Spleen (tissue), 11 donors: Measurements from ENCODE around the gene ACP5. TPM values are rescaled to one million over a fixed set of nuclear protein-coding genes. Genes with fewer than 3 reads are reported as not detected.
A peak's percentile ranks its signal among the peaks of the same experiment; 100 is the strongest.

ENCODE experiments used
- DNase-seq: peaks from one replicate; pipeline ENCODE4 v3.0.0-alpha.2; 2020
- H3K27ac ChIP-seq, 8 donors: fragments of 200-600 bp; sonication (generic) in 7 of 8; 1 replicate in 4 of 8; 2 replicates in 4 of 8; pipeline versions ENCODE4 v1.5.0 to v1.8.0; 2016 to 2021; ENCODE audit warnings: inconsistent platforms in 4 of 8, mild to moderate bottlenecking in 4 of 8, moderate library complexity in 1 of 8
- H3K27me3 ChIP-seq, 7 donors: fragments of 200-600 bp; sonication (generic) in 6 of 7; replicated peaks in 1 of 7; 1 replicate in 4 of 7; 2 replicates in 3 of 7; pipeline versions ENCODE4 v1.5.0 to v1.8.0; 2016 to 2021; ENCODE audit warnings: inconsistent platforms in 3 of 7, mild to moderate bottlenecking in 1 of 7
- H3K36me3 ChIP-seq, 6 donors: fragments of 200-600 bp; sonication (generic) in 5 of 6; 1 replicate in 4 of 6; 2 replicates in 2 of 6; pipeline versions ENCODE4 v1.5.0 to v1.8.0; 2016 to 2021; ENCODE audit warnings: inconsistent platforms in 2 of 6
- H3K4me1 ChIP-seq, 6 donors: fragments of 200-600 bp; sonication (generic) in 5 of 6; 1 replicate in 3 of 6; 2 replicates in 3 of 6; pipeline versions ENCODE4 v1.5.0 to v1.8.0; 2016 to 2021; ENCODE audit warnings: inconsistent platforms in 3 of 6
- H3K4me3 ChIP-seq, 8 donors: fragments of 200-600 bp; sonication (generic) in 7 of 8; 1 replicate in 4 of 8; 2 replicates in 4 of 8; pipeline versions ENCODE4 v1.5.0 to v1.8.0; 2016 to 2021; ENCODE audit warnings: inconsistent platforms in 4 of 8, mild to moderate bottlenecking in 4 of 8, moderate library complexity in 2 of 8
- H3K9me3 ChIP-seq, 8 donors: fragments of 200-600 bp; sonication (generic) in 7 of 8; 1 replicate in 4 of 8; 2 replicates in 4 of 8; pipeline versions ENCODE4 v1.5.0 to v1.8.0; 2016 to 2021; ENCODE audit warnings: inconsistent platforms in 4 of 8
- POLR2A ChIP-seq, 3 donors: fragments of 450-650 bp; IDR thresholded peaks; one replicate each; pipeline ENCODE4 v1.5.1; 2017; ENCODE audit warnings: antibody characterized with exemption in 3 of 3, mild to moderate bottlenecking in 1 of 3
- POLR2AphosphoS5 ChIP-seq, 3 donors: sonication (generic); formaldehyde crosslinking; IDR thresholded peaks; one replicate each; pipeline ENCODE4 v1.5.1; 2017; ENCODE audit warnings: antibody characterized with exemption in 3 of 3
- WGBS, 5 donors: extraction: QIAGEN DNeasy Blood & Tissue Kit in 3 of 5; methylation state at CpG; one replicate each; pipeline versions ENCODE4 v1.1.5 to v1.1.7; 2013 to 2018; 5-methylcytosine and 5-hydroxymethylcytosine counted together
- intact Hi-C: fragments of 100-400 bp; cut with DNase I; formaldehyde crosslinking; loops from one replicate; pipeline ENCODE4 v1.15.0; 2023; ENCODE audit warnings: low total_unique reads
- polyA plus RNA-seq, 3 donors: library from polyadenylated mRNA; stranded (reverse); fragments of 200-250 nt; gene quantifications; one replicate each; pipeline ENCODE4 v1.2.1, GENCODE V29; 2013
- total RNA-seq, 7 donors: library from RNA; depleted of rRNA in 3 of 7; stranded (reverse); fragments of >200 nt in 3 of 7; fragmentation: NEBNext Ultra II Directional in 4 of 7; extraction: Animal tissue kit (Norgen Biotek cat#: 25700) in 4 of 7; gene quantifications; one replicate each; pipeline versions ENCODE4 v1.1.0 to v1.2.1, GENCODE V29; 2016 to 2021
- TF ChIP-seq, protein P1 (sequence below), 11 experiments: fragments of 200-600 bp in 7 of 11; fragments of 450-650 bp in 4 of 11; sonication (generic) in 4 of 11; IDR thresholded peaks in 8 of 11; conservative IDR thresholded peaks in 3 of 11; 1 replicate in 7 of 11; 2 replicates in 4 of 11; pipeline versions ENCODE4 v1.4.0 to v1.8.0; 2016 to 2021; ENCODE audit warnings: antibody characterized with exemption in 11 of 11, inconsistent platforms in 4 of 11, mild to moderate bottlenecking in 1 of 11
- donor health status: healthy with polysubstance abuse.
- donor health status: DM: no; HTN: no; CAD: no; lungs with moderate emphysema.
- donor health status: DM: no; HTN: no; CAD: no.
- donor health status: Bipolar disorder and iron deficiency.
- donor health status: healthy.
- donor health status: DM: no; HTN: no; CAD: no.
- donor health status: DM: yes; HTN: yes; CAD: no.

ACP5 gene
- total and polyA plus RNA-seq, 10 donors = 41.7 to 332 (median 69.2) TPM

DNA sequence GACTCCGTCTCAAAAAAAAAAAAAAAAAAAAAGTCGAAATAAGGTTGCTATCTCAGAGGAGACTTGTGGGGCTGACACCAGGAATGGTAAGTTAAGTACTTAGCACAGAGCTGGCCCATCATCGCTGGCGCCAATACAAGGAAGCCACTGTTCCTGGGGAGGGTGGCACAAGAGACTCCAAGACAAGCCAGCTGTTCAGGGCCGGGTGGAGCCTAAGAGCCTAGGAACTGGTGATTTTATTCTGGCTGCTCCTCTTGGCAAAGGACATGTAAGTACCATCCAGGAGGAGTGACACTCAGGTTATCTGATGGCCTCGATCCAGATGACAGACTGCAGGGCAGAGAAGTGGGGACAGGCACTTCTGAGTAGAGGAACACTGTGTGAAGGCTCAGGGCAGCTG lies 22.2 kb downstream of the ACP5 start:
- Histone ChIP-seq H3K4me1 (peaks cover 17 to 72% (median 40%) of the 10 kb centered on the region in 6 donors), H3K9me3 (no peaks in the 10 kb centered on the region), H3K4me3 (no peak overlapping the region), H3K27ac (no peak overlapping the region), H3K36me3 (peaks cover 0 to 63% (median 28%) of the 10 kb centered on the region in 6 donors), H3K27me3 (no peaks in the 10 kb centered on the region)
- TF ChIP-seq POLR2A (IDR thresholded peaks at IDR 0.05) = no peak
- TF ChIP-seq, protein P1, sequence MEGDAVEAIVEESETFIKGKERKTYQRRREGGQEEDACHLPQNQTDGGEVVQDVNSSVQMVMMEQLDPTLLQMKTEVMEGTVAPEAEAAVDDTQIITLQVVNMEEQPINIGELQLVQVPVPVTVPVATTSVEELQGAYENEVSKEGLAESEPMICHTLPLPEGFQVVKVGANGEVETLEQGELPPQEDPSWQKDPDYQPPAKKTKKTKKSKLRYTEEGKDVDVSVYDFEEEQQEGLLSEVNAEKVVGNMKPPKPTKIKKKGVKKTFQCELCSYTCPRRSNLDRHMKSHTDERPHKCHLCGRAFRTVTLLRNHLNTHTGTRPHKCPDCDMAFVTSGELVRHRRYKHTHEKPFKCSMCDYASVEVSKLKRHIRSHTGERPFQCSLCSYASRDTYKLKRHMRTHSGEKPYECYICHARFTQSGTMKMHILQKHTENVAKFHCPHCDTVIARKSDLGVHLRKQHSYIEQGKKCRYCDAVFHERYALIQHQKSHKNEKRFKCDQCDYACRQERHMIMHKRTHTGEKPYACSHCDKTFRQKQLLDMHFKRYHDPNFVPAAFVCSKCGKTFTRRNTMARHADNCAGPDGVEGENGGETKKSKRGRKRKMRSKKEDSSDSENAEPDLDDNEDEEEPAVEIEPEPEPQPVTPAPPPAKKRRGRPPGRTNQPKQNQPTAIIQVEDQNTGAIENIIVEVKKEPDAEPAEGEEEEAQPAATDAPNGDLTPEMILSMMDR (IDR thresholded peaks at IDR 0.05 in 8 of 11, conservative IDR thresholded peaks at IDR 0.05 in 3 of 11) = no peak
- TF ChIP-seq POLR2AphosphoS5 (IDR thresholded peaks at IDR 0.05) = no peak
- intact Hi-C loops = no loop called here
- no peak for DNase-seq
- WGBS, 5 donors = 86 to 94% (median 87%) methylated on average over 6 of the region's 6 CpGs

DNA sequence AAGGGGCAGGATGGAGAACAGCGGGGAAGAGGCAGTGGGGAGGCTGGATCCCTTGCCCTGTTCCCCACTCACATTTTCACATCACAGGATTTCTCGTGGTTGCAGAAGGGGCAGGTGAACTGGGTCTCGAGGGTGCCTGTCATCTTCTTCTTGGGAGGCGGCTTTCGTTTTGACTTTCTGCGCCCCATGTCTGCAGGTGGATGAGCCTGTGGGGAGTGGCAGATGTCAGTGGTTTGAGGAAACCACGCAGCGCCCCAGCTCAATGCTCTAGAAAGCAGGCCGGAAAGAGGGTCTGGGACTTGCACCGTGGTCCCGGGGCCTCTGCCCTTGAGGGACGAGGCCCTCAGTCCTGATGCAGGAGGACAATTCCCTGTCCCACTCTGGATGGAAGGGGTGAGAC lies 23.3 kb downstream of the ACP5 start:
- H3K9me3 ChIP-seq = no peaks in the 10 kb centered on the region
- 53 to 81% (median 66%) methylated on average over 7 to 12 of the region's 12 CpGs for WGBS, 5 donors
- no peak overlapping the region for H3K4me3 ChIP-seq
- DNase-seq = no peak
- peak overlapping the region in 4 of 8 donors; percentile 39 to 65 (median 55) for H3K27ac ChIP-seq
- no peaks in the 10 kb centered on the region for H3K27me3 ChIP-seq
- intact Hi-C loops = no loop called here
- TF ChIP-seq POLR2AphosphoS5 (IDR thresholded peaks at IDR 0.05) = peak in 2 of 3 donors; percentile 17 to 43
- no peak for TF ChIP-seq POLR2A (IDR thresholded peaks at IDR 0.05)
- peaks cover 10 to 62% (median 31%) of the 10 kb centered on the region in 6 donors for H3K4me1 ChIP-seq
- peaks cover 0 to 63% (median 28%) of the 10 kb centered on the region in 6 donors for H3K36me3 ChIP-seq

DNA sequence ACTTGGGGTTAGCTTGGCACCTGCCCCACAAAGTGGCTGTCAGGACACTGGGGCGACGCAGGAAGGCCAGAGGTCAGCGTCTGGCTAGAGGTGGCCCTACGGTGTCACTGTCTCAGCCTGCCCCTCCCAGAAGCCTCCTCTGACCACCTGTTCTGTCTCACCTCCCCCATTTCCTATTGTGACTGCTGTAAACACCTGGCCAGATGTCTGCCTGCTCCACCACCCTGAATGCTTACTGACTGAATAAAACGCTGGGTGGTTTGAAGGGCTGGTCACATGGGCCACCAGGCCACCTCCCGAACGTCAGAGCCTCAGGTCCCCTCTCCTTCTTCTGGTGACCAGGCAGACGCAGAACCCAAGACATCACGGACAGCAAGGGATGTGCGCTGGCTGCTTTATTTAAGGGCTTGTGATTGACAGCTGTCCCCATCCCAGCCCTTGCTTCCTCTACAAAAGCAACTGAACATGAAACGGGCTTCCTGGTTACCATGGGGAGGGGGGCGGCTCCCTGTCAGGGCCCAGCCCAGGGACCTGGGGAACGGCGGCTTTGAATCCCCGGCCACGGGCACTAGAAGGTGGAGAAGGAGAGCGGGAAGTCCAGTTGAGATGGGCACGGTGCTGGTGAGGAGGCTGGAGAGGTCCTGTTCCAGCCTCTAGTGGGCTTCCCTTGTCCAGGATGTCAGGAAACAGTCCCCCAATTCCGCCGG lies 24.6 kb downstream of the ACP5 start:
- peaks cover 2 to 51% (median 23%) of the 10 kb centered on the region in 6 donors for H3K4me1 ChIP-seq
- H3K36me3 ChIP-seq = peaks cover 0 to 63% (median 28%) of the 10 kb centered on the region in 6 donors
- H3K9me3 ChIP-seq = no peaks in the 10 kb centered on the region
- H3K4me3 ChIP-seq = no peak overlapping the region
- peak overlapping the region in 2 of 8 donors; percentile 26 to 65 for H3K27ac ChIP-seq
- DNase-seq = no peak
- H3K27me3 ChIP-seq = no peaks in the 10 kb centered on the region
- 62 to 82% (median 77%) methylated on average over 13 to 20 of the region's 20 CpGs for WGBS, 5 donors
- intact Hi-C loops = no loop called here
- TF ChIP-seq, protein P1 (IDR thresholded peaks at IDR 0.05 in 8 of 11, conservative IDR thresholded peaks at IDR 0.05 in 3 of 11) = no peak
- TF ChIP-seq POLR2AphosphoS5 (IDR thresholded peaks at IDR 0.05) = peak; percentile 3 to 14 (median 13)

DNA sequence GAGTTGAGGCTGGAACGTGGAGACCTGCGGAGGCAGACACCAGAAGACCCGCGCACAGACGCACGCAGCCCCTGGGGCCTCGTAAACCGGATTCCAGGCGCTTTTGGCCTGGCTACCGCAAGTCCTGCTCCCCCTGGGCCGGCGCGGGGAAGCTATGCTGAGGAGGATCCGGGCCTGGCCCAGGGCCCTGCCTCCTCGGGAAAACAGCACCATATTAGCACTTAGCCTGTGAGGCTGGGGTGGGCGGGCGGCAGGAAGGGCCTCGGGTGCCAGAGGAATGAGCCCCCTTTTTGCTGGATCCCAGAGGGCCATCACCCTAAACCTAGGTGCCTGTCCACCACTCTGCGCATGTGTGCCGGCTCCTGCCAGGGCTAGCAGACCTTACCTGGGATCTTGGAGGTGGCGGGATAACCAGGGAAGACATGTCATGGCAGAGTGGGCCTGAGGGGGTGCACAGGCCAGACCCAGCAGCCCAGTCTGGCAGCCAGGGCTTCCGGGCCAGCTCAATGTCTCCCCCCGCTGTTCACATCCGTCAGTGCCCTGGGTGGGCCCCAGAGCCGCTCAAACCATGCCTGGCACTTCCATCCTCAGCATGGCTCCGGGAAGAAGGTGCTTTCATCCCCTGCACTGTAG lies 25.7 kb downstream of the ACP5 start:
- H3K9me3 ChIP-seq = no peaks in the 10 kb centered on the region
- H3K4me3 ChIP-seq = no peak overlapping the region
- intact Hi-C loops = no loop called here
- H3K36me3 ChIP-seq = peaks cover 0 to 57% (median 28%) of the 10 kb centered on the region in 6 donors
- H3K4me1 ChIP-seq = peaks cover 0 to 40% (median 13%) of the 10 kb centered on the region in 6 donors
- TF ChIP-seq POLR2AphosphoS5 (IDR thresholded peaks at IDR 0.05) (peak in 2 of 3 donors; percentile 25 to 51), POLR2A (IDR thresholded peaks at IDR 0.05) (no peak)
- TF ChIP-seq, protein P1 (IDR thresholded peaks at IDR 0.05 in 8 of 11, conservative IDR thresholded peaks at IDR 0.05 in 3 of 11) = peak in 2 of 11 experiments; percentile 13 to 25
- DNase-seq = no peak
- H3K27ac ChIP-seq = peak overlapping the region in 1 of 8 donors; percentile 20
- H3K27me3 ChIP-seq = no peaks in the 10 kb centered on the region
- WGBS, 5 donors = 86 to 94% (median 88%) methylated on average over 8 to 26 of the region's 26 CpGs
